ENCODE measurements around the gene SORCS1. TPM values are rescaled to one million over a fixed set of nuclear protein-coding genes. Genes with fewer than 3 reads are reported as not detected.

SORCS1 gene
- total and polyA plus RNA-seq, 4 donors = 1.4 to 3.8 TPM; not detected in 2

DNA sequence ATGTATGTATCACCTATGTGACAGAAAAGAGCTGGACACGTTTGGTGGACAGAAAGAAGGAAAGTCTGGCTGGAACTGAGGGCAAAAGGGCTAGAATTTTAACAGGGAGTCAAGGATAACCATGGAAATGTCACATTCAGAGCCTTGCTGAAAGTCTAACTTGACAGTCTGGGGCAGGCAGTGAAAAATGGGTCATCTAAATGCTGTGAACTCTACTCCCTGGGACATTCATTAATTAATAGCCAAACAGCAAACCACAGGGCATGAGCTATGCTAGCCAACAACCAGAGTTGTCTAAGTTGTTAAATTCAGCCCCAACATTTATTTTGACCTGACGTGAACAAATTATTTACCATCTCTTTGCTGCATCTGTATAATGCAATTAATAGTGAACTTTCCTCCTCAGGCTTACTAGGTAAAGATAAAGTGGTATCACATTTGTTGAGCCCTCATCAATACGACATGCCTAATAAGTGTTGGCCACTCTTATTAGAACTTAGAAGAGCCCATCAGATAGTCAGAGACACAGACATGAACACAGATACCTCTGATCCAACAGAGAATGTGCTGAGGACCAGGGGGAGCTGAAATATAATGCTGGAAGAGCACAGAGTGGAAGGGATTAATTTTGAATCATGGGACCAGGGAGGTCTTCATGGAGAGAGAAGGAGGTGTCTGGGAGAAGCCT is 109.9 kb downstream of the SORCS1 start:
- no peaks in the 10 kb centered on the region for H3K4me1 ChIP-seq (ENCODE audit: control insufficient read depth in 1 of 2, insufficient read depth in 2 of 2, low read length in 2 of 2)
- WGBS, 2 donors = 43 to 51% methylated on average over 3 of the region's 3 CpGs
- H3K27ac ChIP-seq (ENCODE audit: low read depth in 1 of 2, low read length in 2 of 2) = no peak overlapping the region
- no peaks in the 10 kb centered on the region for H3K9me3 ChIP-seq (ENCODE audit: control insufficient read depth, low read length)
- intact Hi-C loops (cut with DNase I) = no loop called here
- no peaks in the 10 kb centered on the region for H3K36me3 ChIP-seq (ENCODE audit: control insufficient read depth in 1 of 2, insufficient read depth in 2 of 2, low read length in 1 of 2)
- no peak for ATAC-seq (ENCODE audit: low FRiP score)
- H3K4me3 ChIP-seq (ENCODE audit: low read length in 2 of 2) = no peak overlapping the region
- DNase-seq = no peak
- peaks cover 0 to 3% of the 10 kb centered on the region in 2 donors for H3K27me3 ChIP-seq (ENCODE audit: control insufficient read depth in 1 of 2, insufficient read depth in 2 of 2, low read length in 1 of 2)

DNA sequence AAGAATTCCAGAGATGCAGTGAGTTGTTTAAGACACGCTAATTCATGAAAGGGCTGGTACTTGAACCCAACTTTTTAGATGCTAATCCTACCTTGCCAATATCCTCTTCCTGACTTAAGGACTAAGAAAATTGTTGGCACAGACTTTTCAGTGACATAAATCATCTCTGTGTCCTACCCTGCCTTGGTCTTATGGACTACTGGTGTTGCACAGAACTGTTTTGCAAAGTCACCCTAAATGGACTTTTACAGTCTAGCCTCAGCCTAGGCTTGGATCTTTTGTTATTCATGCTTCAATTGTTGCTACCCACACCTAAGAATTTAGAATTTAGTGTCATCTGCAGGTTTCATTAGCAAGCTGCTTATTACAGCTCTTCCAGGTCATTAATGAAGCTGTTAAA is 112.7 kb downstream of the SORCS1 start:
- intact Hi-C loops (cut with DNase I) = no loop called here
- WGBS, 2 donors = 64 to 85% methylated on average over 1 of the region's 1 CpG
- no peak for ATAC-seq (ENCODE audit: low FRiP score)

DNA sequence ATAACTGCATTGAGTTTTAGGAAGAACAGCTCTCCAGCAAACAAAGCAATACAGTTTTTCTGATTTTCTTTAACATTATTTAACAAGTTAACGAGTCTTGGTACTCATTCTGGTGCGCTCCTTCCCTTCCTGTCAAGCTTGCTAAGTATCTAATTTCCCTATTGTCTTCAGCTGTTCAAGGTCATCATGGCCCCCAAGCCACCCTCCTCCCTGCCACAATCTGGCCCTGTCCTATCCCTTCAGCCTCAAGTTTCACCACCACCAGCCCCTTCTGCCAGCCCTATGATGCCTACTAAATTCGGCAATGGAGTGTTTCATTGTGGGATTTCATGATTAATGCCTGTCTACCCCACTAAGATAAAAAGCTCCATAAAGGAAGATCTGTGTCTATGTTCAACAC is 121.0 kb downstream of the SORCS1 start:
- ATAC-seq (ENCODE audit: low FRiP score) (no peak), DNase-seq (no peak)
- Histone ChIP-seq H3K4me1 (ENCODE audit: control insufficient read depth in 1 of 2, insufficient read depth in 2 of 2, low read length in 2 of 2) (no peaks in the 10 kb centered on the region), H3K27me3 (ENCODE audit: control insufficient read depth in 1 of 2, insufficient read depth in 2 of 2, low read length in 1 of 2) (peaks cover 0 to 1% of the 10 kb centered on the region in 2 donors), H3K36me3 (ENCODE audit: control insufficient read depth in 1 of 2, insufficient read depth in 2 of 2, low read length in 1 of 2) (no peaks in the 10 kb centered on the region), H3K4me3 (ENCODE audit: low read length in 2 of 2) (no peak overlapping the region), H3K9me3 (ENCODE audit: control insufficient read depth, low read length) (no peaks in the 10 kb centered on the region), H3K27ac (ENCODE audit: low read depth in 1 of 2, low read length in 2 of 2) (no peak overlapping the region)
- intact Hi-C loops (cut with DNase I) = no loop called here
- 80 to 86% methylated on average over 3 of the region's 3 CpGs for WGBS, 2 donors

More for the DNA sequence above, 112.7 kb downstream of the SORCS1 start:
- no peaks in the 10 kb centered on the region for H3K9me3 ChIP-seq (ENCODE audit: control insufficient read depth, low read length)
- H3K4me3 ChIP-seq (ENCODE audit: low read length in 2 of 2) = no peak overlapping the region
- H3K36me3 ChIP-seq (ENCODE audit: control insufficient read depth in 1 of 2, insufficient read depth in 2 of 2, low read length in 1 of 2) = no peaks in the 10 kb centered on the region
- DNase-seq = no peak
- no peaks in the 10 kb centered on the region for H3K4me1 ChIP-seq (ENCODE audit: control insufficient read depth in 1 of 2, insufficient read depth in 2 of 2, low read length in 2 of 2)
- H3K27me3 ChIP-seq (ENCODE audit: control insufficient read depth in 1 of 2, insufficient read depth in 2 of 2, low read length in 1 of 2) = no peaks in the 10 kb centered on the region
- H3K27ac ChIP-seq (ENCODE audit: low read depth in 1 of 2, low read length in 2 of 2) = no peak overlapping the region

DNA sequence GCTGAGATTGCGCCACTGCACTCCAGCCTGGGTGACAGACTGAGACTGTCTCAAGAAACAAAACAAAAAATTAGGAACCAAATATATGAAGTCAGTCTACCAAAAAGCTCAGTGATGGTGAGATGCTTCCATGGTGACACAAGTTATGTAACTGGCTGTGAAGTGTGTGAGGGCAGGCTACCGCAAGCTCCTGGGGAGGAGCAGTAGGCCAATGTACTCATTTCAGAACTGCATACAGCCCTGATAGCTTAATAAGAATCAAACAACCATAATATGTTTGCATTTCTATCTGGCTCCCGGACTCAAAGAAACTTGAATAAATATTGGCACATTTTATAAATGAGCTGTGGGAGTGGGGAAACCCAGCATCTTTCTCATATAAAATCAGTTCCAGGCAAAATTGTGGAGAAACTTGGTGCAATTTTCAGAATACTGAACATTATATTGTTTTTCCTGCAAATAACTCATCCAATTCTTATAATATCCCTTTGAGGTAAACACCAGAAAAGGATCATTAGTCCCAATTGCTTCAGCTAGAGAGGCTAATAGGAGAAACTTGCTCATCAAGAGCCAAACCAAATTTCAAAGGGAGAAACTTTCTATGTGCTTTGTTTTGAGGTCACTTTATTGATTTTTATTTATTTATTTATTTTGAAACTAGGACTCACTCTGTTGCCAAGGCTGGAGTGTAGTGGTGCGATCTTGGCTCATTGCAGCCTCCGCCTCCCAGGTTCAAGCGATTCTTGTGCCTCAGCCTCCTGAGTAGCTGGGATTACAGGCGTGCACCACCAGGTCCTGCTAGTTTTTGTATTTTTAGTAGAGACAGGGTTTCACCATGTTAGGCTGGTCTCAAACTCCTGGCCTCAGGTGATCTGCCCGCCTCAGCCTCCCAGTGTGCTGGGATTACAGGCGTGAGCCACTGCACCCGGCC is 127.0 kb downstream of the SORCS1 start:
- no peak for DNase-seq
- ATAC-seq (ENCODE audit: low FRiP score) = no peak
- intact Hi-C loops (cut with DNase I) = no loop called here
- Histone ChIP-seq H3K9me3 (ENCODE audit: control insufficient read depth, low read length) (no peaks in the 10 kb centered on the region), H3K36me3 (ENCODE audit: control insufficient read depth in 1 of 2, insufficient read depth in 2 of 2, low read length in 1 of 2) (no peaks in the 10 kb centered on the region), H3K4me1 (ENCODE audit: control insufficient read depth in 1 of 2, insufficient read depth in 2 of 2, low read length in 2 of 2) (no peaks in the 10 kb centered on the region), H3K4me3 (ENCODE audit: low read length in 2 of 2) (no peak overlapping the region), H3K27me3 (ENCODE audit: control insufficient read depth in 1 of 2, insufficient read depth in 2 of 2, low read length in 1 of 2) (peaks cover 0 to 1% of the 10 kb centered on the region in 2 donors), H3K27ac (ENCODE audit: low read depth in 1 of 2, low read length in 2 of 2) (no peak overlapping the region)
- WGBS, 2 donors = 76 to 80% methylated on average over 10 of the region's 10 CpGs

DNA sequence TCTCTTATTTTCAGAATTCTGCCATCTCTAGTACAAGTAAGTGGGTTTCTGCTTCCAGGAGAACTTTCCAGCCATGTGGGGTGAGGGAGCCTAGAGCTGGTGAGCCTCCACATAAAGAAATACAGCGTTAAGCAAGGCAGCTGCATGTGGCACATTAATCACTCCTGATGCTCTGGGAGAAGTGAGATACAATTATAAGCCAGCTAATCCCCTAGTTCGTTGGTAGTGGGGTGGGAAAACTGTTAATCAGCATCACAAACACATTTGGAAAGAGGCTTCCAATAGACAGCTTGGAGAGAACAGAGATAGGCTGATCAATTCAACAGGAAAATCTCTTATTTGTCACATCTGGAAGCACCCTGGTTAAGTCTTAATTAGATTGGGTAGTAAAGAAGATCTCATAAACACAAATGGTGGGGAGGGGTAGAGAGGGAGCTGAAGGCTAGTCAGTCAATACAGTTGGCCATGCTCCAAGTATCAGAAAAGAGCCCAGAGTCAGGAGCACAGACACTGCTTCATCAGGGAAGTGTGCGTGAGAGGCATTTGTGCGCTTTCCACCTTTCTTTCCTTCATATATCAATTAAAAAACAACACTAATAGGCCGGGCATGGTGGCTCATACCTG is 130.6 kb downstream of the SORCS1 start:
- Histone ChIP-seq H3K27me3 (ENCODE audit: control insufficient read depth in 1 of 2, insufficient read depth in 2 of 2, low read length in 1 of 2) (no peaks in the 10 kb centered on the region), H3K36me3 (ENCODE audit: control insufficient read depth in 1 of 2, insufficient read depth in 2 of 2, low read length in 1 of 2) (no peaks in the 10 kb centered on the region), H3K9me3 (ENCODE audit: control insufficient read depth, low read length) (no peaks in the 10 kb centered on the region), H3K27ac (ENCODE audit: low read depth in 1 of 2, low read length in 2 of 2) (no peak overlapping the region), H3K4me1 (ENCODE audit: control insufficient read depth in 1 of 2, insufficient read depth in 2 of 2, low read length in 2 of 2) (no peaks in the 10 kb centered on the region), H3K4me3 (ENCODE audit: low read length in 2 of 2) (no peak overlapping the region)
- DNase-seq (no peak), ATAC-seq (ENCODE audit: low FRiP score) (no peak)
- intact Hi-C loops (cut with DNase I) = no loop called here
- 60 to 65% methylated on average over 5 of the region's 5 CpGs for WGBS, 2 donors

DNA sequence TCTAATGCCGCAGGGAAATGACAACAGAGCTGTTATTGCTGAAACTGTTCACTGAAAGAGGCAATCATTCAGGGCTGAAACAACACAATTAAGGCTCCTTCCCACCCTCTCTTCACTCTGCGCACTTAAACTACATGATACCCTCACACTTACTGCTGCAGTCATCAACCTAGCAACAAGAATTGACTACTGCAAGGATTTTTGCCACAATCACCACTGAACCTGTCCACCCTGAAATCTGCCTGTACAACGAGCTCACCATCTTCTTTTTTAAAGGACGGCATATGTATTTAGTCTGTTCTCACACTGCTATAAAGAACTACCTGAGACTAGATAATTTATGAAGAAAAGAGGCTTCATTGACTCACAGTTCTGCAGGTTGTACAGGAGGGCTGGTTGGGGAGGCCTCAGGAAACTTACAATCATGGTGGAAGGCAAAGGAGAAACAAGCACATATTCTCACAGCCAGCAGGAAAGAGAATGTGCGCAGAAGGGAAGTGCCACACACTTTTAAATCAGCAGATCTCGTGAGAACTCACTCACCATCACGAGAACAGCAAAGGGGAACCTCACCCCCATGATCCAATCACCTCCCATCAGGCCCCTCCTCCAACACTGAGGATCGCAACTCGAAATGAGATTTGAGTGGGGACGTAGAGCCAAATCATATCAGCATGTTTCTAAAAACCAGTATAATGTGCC is 131.7 kb downstream of the SORCS1 start:
- no peak overlapping the region for H3K4me3 ChIP-seq (ENCODE audit: low read length in 2 of 2)
- ATAC-seq (ENCODE audit: low FRiP score) (no peak), DNase-seq (no peak)
- H3K4me1 ChIP-seq (ENCODE audit: control insufficient read depth in 1 of 2, insufficient read depth in 2 of 2, low read length in 2 of 2) = no peaks in the 10 kb centered on the region
- H3K27me3 ChIP-seq (ENCODE audit: control insufficient read depth in 1 of 2, insufficient read depth in 2 of 2, low read length in 1 of 2) = no peaks in the 10 kb centered on the region
- intact Hi-C loops (cut with DNase I) = no loop called here
- H3K27ac ChIP-seq (ENCODE audit: low read depth in 1 of 2, low read length in 2 of 2) = no peak overlapping the region
- WGBS, 2 donors = 48 to 55% methylated on average over 10 of the region's 10 CpGs
- H3K36me3 ChIP-seq (ENCODE audit: control insufficient read depth in 1 of 2, insufficient read depth in 2 of 2, low read length in 1 of 2) = no peaks in the 10 kb centered on the region
- H3K9me3 ChIP-seq (ENCODE audit: control insufficient read depth, low read length) = no peaks in the 10 kb centered on the region

DNA sequence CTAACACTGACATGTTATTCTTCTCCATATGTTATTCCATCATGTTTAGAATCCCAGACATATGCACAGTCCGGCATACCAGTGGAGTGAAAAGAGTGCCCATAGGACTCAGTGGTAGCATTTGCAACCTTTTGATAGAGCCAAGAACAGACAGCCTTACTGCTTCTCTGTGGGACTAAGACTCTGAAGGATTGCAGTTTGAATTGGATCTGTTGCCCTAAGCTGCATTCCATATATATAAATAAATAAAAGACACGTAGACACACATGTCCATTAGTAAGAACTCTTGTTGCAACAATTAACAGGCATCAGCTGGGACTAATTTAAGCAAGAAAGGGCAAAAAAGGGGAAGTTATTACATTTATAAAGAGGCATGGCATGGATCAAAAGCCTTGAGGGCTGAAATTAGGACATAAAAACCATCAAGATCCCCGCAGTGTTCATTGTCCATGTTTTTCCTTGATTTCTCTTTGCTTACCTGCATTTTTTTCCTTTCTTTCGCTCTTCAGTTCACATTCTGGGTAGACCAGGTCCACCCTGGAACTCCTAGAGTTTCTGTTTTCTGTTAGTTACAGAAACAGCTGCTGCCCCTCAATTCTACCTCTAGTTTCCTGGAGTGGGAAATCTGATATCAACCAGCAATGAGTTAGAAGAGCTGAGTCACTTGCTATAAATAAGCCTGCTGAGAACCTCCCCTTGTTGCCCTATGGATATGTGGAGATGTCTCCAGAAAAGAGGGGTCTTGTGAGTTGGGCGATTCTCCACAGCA is 132.4 kb downstream of the SORCS1 start:
- H3K9me3 ChIP-seq (ENCODE audit: control insufficient read depth, low read length) = no peaks in the 10 kb centered on the region
- no peaks in the 10 kb centered on the region for H3K36me3 ChIP-seq (ENCODE audit: control insufficient read depth in 1 of 2, insufficient read depth in 2 of 2, low read length in 1 of 2)
- DNase-seq (no peak), ATAC-seq (ENCODE audit: low FRiP score) (no peak)
- no peaks in the 10 kb centered on the region for H3K27me3 ChIP-seq (ENCODE audit: control insufficient read depth in 1 of 2, insufficient read depth in 2 of 2, low read length in 1 of 2)
- H3K27ac ChIP-seq (ENCODE audit: low read depth in 1 of 2, low read length in 2 of 2) = no peak overlapping the region
- 33 to 35% methylated on average over 5 of the region's 5 CpGs for WGBS, 2 donors
- intact Hi-C loops (cut with DNase I) = no loop called here
- no peaks in the 10 kb centered on the region for H3K4me1 ChIP-seq (ENCODE audit: control insufficient read depth in 1 of 2, insufficient read depth in 2 of 2, low read length in 2 of 2)
- H3K4me3 ChIP-seq (ENCODE audit: low read length in 2 of 2) = no peak overlapping the region

DNA sequence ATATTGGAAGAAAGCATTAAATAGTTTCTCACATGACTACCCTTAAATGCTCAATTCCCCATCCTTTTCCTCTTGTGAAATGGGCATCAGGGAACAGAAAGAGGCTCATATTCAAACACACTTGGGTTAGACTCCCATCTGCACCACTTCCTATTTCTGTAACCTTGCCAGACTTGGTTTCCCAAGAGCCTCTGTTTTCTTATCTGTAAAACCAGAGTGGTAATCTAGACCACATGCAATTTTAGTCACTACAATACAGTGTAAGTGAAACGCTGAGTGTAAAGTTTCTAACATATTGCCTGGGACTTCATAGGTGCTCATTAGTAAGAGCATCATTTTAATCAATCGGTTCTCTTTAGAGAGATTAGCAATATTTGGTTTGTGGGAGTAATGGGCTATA is 136.3 kb downstream of the SORCS1 start:
- intact Hi-C loops (cut with DNase I) = no loop called here
- ATAC-seq (ENCODE audit: low FRiP score) = no peak

More for the DNA sequence above, 136.3 kb downstream of the SORCS1 start:
- Histone ChIP-seq H3K36me3 (ENCODE audit: control insufficient read depth in 1 of 2, insufficient read depth in 2 of 2, low read length in 1 of 2) (no peaks in the 10 kb centered on the region), H3K9me3 (ENCODE audit: control insufficient read depth, low read length) (no peaks in the 10 kb centered on the region), H3K27ac (ENCODE audit: low read depth in 1 of 2, low read length in 2 of 2) (no peak overlapping the region), H3K27me3 (ENCODE audit: control insufficient read depth in 1 of 2, insufficient read depth in 2 of 2, low read length in 1 of 2) (no peaks in the 10 kb centered on the region), H3K4me1 (ENCODE audit: control insufficient read depth in 1 of 2, insufficient read depth in 2 of 2, low read length in 2 of 2) (no peaks in the 10 kb centered on the region), H3K4me3 (ENCODE audit: low read length in 2 of 2) (no peak overlapping the region)
- WGBS, 2 donors = 71 to 75% methylated on average over 2 of the region's 2 CpGs
- DNase-seq = no peak
